Measurements from ENCODE around the gene EIF2S1.
"Not testable (repeated sequence)": the region's sequence is repeated elsewhere in the genome, so short reads cannot be mapped to it uniquely, and the experiment has no call there.

EIF2S1 gene

DNA sequence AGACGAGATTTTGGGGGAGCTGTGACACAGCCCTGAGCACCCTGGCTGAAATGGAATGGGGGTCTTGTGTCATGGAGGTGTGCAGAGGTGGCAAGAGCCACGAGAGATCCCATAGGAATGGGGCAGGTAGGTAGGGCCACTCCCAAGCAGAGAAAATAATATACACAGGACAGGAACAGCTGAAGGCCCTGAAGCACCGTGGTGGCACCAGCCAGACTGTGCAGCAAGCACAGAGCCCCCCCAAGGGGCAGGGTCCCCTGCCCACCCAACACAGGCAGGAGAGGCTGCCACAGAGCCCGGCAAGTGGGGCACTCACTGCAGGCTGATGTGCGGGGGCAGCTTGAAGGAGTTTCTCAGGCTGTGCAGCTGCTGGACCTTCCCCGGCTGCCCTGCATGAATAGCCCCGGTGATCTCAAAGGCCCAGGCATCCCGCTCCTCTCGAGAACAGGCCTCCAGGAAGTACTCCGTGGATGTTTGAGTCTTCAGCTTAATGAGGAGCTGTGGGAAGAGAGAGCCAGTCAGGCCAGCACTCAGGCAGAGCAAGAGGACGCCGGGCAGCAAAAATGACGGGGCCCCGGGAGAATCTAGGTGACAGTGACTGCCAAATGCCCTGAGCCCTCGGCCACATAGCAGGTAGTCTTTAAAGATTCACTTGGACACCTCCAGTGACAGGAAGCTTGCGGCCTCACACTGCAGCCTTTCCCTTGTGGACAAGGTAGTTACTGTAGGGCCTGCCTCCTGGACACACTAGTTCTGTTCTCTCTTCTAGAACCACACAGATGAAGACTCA is 35.2 kb downstream of the EIF2S1 start:
- Histone ChIP-seq H3K9ac (ENCODE audit: low read length) (no peak overlapping the region), H3K4me3 (ENCODE audit: low read length) (no peak overlapping the region), H3K4me1 (ENCODE audit: control insufficient read depth, insufficient read depth, low read length) (peaks cover 5% of the 10 kb centered on the region), H3K36me3 (ENCODE audit: control insufficient read depth, insufficient read depth, low read length, severe bottlenecking) (no peaks in the 10 kb centered on the region), H3K9me3 (ENCODE audit: control insufficient read depth, low read length) (no peaks in the 10 kb centered on the region), H3K27me3 (replicated peaks; ENCODE audit: control insufficient read depth, insufficient read depth, low read length) (peaks cover 5% of the 10 kb centered on the region)
- DNase-seq (ENCODE audit: low read depth): no peak

- Histone ChIP-seq H3K27me3 (replicated peaks; ENCODE audit: control insufficient read depth, insufficient read depth, low read length) (peaks cover 5% of the 10 kb centered on the region), H3K4me3 (ENCODE audit: low read length) (no peak overlapping the region), H3K36me3 (ENCODE audit: control insufficient read depth, insufficient read depth, low read length, severe bottlenecking) (no peaks in the 10 kb centered on the region), H3K9me3 (ENCODE audit: control insufficient read depth, low read length) (no peaks in the 10 kb centered on the region), H3K9ac (ENCODE audit: low read length) (no peak overlapping the region), H3K4me1 (ENCODE audit: control insufficient read depth, insufficient read depth, low read length) (peaks cover 5% of the 10 kb centered on the region)
- DNase-seq (ENCODE audit: low read depth): no peak
Observed at GRCh38 chr14:67395876-67396189, 35.7 kb downstream of the EIF2S1 start.

DNA sequence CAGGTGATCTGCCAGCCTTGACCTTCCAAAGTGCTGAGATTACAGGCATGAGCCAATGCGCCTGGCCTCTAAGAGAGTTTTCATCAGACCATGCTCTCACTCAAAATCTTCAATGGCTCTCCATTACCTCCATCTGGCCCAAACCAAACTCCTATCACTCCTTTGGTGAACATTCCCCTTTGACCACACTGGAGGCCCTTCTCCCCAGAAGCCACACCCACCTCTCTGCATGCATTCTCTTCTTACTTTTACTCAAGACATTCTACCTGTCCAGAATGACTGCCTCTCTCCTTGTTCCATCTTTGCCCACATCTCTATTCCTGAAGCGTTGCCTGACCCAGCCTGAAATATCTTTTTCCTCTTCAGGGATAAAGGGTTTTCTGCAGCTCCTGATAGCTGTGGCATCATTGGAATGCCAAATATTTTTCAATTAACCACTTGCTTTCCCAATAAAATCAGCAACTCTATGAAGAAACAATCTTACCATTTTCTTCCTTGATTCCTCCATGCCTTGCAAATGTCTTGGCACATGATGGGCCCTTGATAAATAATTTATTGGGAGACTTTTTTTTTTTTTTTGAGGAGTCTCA is 36.3 kb downstream of the EIF2S1 start:
- H3K4me1 ChIP-seq (ENCODE audit: control insufficient read depth, insufficient read depth, low read length): peaks cover 5% of the 10 kb centered on the region
- H3K36me3 ChIP-seq (ENCODE audit: control insufficient read depth, insufficient read depth, low read length, severe bottlenecking): no peaks in the 10 kb centered on the region
- peaks cover 5% of the 10 kb centered on the region for H3K27me3 ChIP-seq (replicated peaks; ENCODE audit: control insufficient read depth, insufficient read depth, low read length)
- H3K4me3 ChIP-seq (ENCODE audit: low read length): no peak overlapping the region
- no peak overlapping the region for H3K9ac ChIP-seq (ENCODE audit: low read length)
- peak; percentile 9 for DNase-seq (ENCODE audit: low read depth)
- H3K9me3 ChIP-seq (ENCODE audit: control insufficient read depth, low read length): no peaks in the 10 kb centered on the region

DNA sequence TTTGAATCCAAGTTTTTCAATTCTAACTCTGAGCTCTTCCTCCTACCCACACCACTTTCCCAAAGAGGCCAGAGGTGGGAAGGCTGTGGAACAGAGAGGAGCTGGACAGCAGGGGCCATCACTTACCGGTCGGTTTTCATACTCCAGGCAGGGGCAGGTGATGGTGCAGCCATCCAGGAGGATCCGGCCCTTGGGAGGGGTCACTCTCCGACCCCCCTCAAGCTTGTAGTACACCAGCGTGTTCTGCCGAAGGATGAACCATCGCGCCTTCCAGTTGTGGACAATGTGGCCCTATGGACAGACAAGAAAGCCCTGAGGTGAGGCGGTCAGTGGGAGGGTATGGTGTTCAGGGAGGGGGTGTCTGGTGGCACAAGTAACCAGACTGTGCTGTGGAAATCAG is 37.4 kb downstream of the EIF2S1 start:
- no peak for DNase-seq (ENCODE audit: low read depth)
- H3K4me1 ChIP-seq (ENCODE audit: control insufficient read depth, insufficient read depth, low read length): peaks cover 5% of the 10 kb centered on the region
- no peak overlapping the region for H3K9ac ChIP-seq (ENCODE audit: low read length)
- H3K36me3 ChIP-seq (ENCODE audit: control insufficient read depth, insufficient read depth, low read length, severe bottlenecking): no peaks in the 10 kb centered on the region
- H3K27me3 ChIP-seq (replicated peaks; ENCODE audit: control insufficient read depth, insufficient read depth, low read length): peaks cover 5% of the 10 kb centered on the region
- H3K9me3 ChIP-seq (ENCODE audit: control insufficient read depth, low read length): no peaks in the 10 kb centered on the region
- H3K4me3 ChIP-seq (ENCODE audit: low read length): no peak overlapping the region

DNA sequence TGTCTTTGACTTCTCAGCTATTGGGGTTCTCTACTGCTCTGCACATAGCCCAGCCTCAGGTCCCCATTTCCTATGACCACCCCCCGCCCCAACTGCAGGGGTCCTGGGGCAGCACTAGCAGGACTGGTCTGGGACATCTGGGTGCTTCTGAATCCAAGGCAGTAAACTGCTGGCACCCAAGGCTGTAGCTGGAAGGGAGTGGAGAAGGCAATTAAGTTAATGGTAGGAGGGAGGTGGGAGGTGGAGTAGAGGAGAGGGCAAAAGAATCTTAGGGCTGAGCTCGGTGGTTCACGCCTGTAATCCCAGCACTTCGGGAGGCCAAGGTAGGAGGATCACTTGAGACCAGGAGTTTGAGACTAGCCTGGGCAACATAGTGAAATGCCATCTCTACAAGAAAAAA is 40.3 kb downstream of the EIF2S1 start:
- Histone ChIP-seq H3K4me1 (ENCODE audit: control insufficient read depth, insufficient read depth, low read length) (peaks cover 5% of the 10 kb centered on the region), H3K4me3 (ENCODE audit: low read length) (no peak overlapping the region), H3K9me3 (ENCODE audit: control insufficient read depth, low read length) (no peaks in the 10 kb centered on the region), H3K36me3 (ENCODE audit: control insufficient read depth, insufficient read depth, low read length, severe bottlenecking) (no peaks in the 10 kb centered on the region), H3K27me3 (replicated peaks; ENCODE audit: control insufficient read depth, insufficient read depth, low read length) (peaks cover 5% of the 10 kb centered on the region), H3K9ac (ENCODE audit: low read length) (no peak overlapping the region)
- DNase-seq (ENCODE audit: low read depth): no peak

GRCh38 chr14:67405771-67406170 is 45.6 kb downstream of the EIF2S1 start:
- H3K27me3 ChIP-seq (replicated peaks; ENCODE audit: control insufficient read depth, insufficient read depth, low read length): no peaks in the 10 kb centered on the region
- DNase-seq (ENCODE audit: low read depth): no peak
- no peak overlapping the region for H3K4me3 ChIP-seq (ENCODE audit: low read length)
- H3K36me3 ChIP-seq (ENCODE audit: control insufficient read depth, insufficient read depth, low read length, severe bottlenecking): no peaks in the 10 kb centered on the region
- H3K9ac ChIP-seq (ENCODE audit: low read length): no peak overlapping the region
- no peaks in the 10 kb centered on the region for H3K4me1 ChIP-seq (ENCODE audit: control insufficient read depth, insufficient read depth, low read length)
- no peaks in the 10 kb centered on the region for H3K9me3 ChIP-seq (ENCODE audit: control insufficient read depth, low read length)

- H3K4me1 ChIP-seq (ENCODE audit: control insufficient read depth, insufficient read depth, low read length); H3K9ac ChIP-seq (ENCODE audit: low read length); H3K4me3 ChIP-seq (ENCODE audit: low read length); H3K9me3 ChIP-seq (ENCODE audit: control insufficient read depth, low read length); H3K27me3 ChIP-seq (replicated peaks; ENCODE audit: control insufficient read depth, insufficient read depth, low read length); DNase-seq (ENCODE audit: low read depth); H3K36me3 ChIP-seq (ENCODE audit: control insufficient read depth, insufficient read depth, low read length, severe bottlenecking): not testable (repeated sequence)
Observed at GRCh38 chr14:67408122-67408801, 48.1 kb downstream of the EIF2S1 start.

DNA sequence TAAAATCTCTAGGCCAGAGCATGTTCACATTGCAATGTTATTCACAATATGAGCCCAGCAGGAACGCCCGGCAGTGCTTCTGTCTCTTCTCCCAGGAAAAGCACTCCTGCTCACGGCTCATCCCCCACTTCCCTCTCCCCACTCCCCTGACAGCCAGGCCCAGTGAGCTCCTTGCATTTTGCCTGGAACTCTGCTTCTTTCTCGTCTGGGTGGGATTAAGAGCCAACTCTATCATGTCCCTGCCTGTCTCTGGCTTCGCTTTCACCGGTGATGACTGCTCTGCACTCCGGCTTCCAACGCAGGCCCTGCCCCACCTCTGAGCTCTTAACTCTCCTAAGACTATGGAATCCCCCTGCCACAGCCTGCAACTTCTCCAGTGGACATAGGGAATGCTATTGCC is 49.3 kb downstream of the EIF2S1 start:
- Histone ChIP-seq H3K36me3 (ENCODE audit: control insufficient read depth, insufficient read depth, low read length, severe bottlenecking) (no peaks in the 10 kb centered on the region), H3K27me3 (replicated peaks; ENCODE audit: control insufficient read depth, insufficient read depth, low read length) (peaks cover 9% of the 10 kb centered on the region), H3K4me1 (ENCODE audit: control insufficient read depth, insufficient read depth, low read length) (peaks cover 2% of the 10 kb centered on the region), H3K4me3 (ENCODE audit: low read length) (no peak overlapping the region), H3K9me3 (ENCODE audit: control insufficient read depth, low read length) (no peaks in the 10 kb centered on the region), H3K9ac (ENCODE audit: low read length) (no peak overlapping the region)
- no peak for DNase-seq (ENCODE audit: low read depth)

DNA sequence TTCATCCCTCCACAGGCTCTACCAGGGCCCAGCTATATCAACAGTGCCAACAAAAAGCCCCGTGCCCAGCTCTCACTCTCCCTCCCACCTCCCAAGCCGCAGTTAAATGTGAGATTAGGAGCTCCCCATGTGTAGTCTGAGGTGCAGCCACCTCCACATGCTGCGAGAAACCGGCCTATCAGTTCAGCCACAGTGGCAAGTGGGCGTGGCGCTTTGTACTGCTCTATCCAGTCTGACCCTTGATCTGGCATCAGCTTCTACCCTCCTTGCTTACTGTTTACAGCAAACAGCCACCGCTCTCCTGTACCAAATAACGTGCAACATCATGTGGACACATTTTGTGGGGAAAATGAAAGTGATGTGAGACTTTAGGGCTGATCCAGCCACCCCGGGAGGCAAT is 50.2 kb downstream of the EIF2S1 start:
- Histone ChIP-seq H3K9ac (ENCODE audit: low read length) (no peak overlapping the region), H3K9me3 (ENCODE audit: control insufficient read depth, low read length) (no peaks in the 10 kb centered on the region), H3K4me1 (ENCODE audit: control insufficient read depth, insufficient read depth, low read length) (peaks cover 2% of the 10 kb centered on the region), H3K36me3 (ENCODE audit: control insufficient read depth, insufficient read depth, low read length, severe bottlenecking) (no peaks in the 10 kb centered on the region), H3K27me3 (replicated peaks; ENCODE audit: control insufficient read depth, insufficient read depth, low read length) (peaks cover 9% of the 10 kb centered on the region), H3K4me3 (ENCODE audit: low read length) (no peak overlapping the region)
- DNase-seq (ENCODE audit: low read depth): no peak

- peaks cover 2% of the 10 kb centered on the region for H3K4me1 ChIP-seq (ENCODE audit: control insufficient read depth, insufficient read depth, low read length)
- H3K9me3 ChIP-seq (ENCODE audit: control insufficient read depth, low read length): no peaks in the 10 kb centered on the region
- no peaks in the 10 kb centered on the region for H3K36me3 ChIP-seq (ENCODE audit: control insufficient read depth, insufficient read depth, low read length, severe bottlenecking)
- DNase-seq (ENCODE audit: low read depth): no peak
- peaks cover 9% of the 10 kb centered on the region for H3K27me3 ChIP-seq (replicated peaks; ENCODE audit: control insufficient read depth, insufficient read depth, low read length)
- H3K9ac ChIP-seq (ENCODE audit: low read length): no peak overlapping the region
- H3K4me3 ChIP-seq (ENCODE audit: low read length): peak overlapping the region; percentile 79
Observed at GRCh38 chr14:67411370-67411769, 51.2 kb downstream of the EIF2S1 start.

- peak; percentile 49 for DNase-seq (ENCODE audit: low read depth)
- peaks cover 2% of the 10 kb centered on the region for H3K4me1 ChIP-seq (ENCODE audit: control insufficient read depth, insufficient read depth, low read length)
- H3K4me3 ChIP-seq (ENCODE audit: low read length): peak within 1 kb of the TSS; percentile 79
- H3K27me3 ChIP-seq (replicated peaks; ENCODE audit: control insufficient read depth, insufficient read depth, low read length): peaks cover 9% of the 10 kb centered on the region
- no peaks in the 10 kb centered on the region for H3K9me3 ChIP-seq (ENCODE audit: control insufficient read depth, low read length)
- H3K9ac ChIP-seq (ENCODE audit: low read length): peak within 1 kb of the TSS; percentile 24
- no peaks in the 10 kb centered on the region for H3K36me3 ChIP-seq (ENCODE audit: control insufficient read depth, insufficient read depth, low read length, severe bottlenecking)
Observed at GRCh38 chr14:67411820-67412421, 51.8 kb downstream of the EIF2S1 start, which contains the start of gene PLEK2. TSS of gene PLEK2 (minus strand) at chr14:67412165. CDS start at chr14:67412059, 106 bp downstream.
